Duodenal mucosa (tissue), 2 donors: Measurements from ENCODE around the gene CCDC33.

Source experiments
- H3K27ac ChIP-seq: one replicate; pipeline ENCODE4 v1.7.0; 2013; ENCODE audit warnings: low read depth, low read length
- H3K27me3 ChIP-seq, 2 donors: one replicate each; pipeline ENCODE4 v1.7.0; 2013; ENCODE audit warnings: low read length in 2 of 2, control low read depth in 1 of 2; ENCODE audit not compliant: insufficient read depth in 2 of 2, control insufficient read depth in 1 of 2
- H3K36me3 ChIP-seq, 2 donors: one replicate each; pipeline ENCODE4 v1.7.0; 2013; ENCODE audit warnings: low read length in 2 of 2, control low read depth in 1 of 2; ENCODE audit not compliant: insufficient read depth in 2 of 2, control insufficient read depth in 1 of 2
- H3K4me1 ChIP-seq, 2 donors: one replicate each; pipeline ENCODE4 v1.7.0; 2013; ENCODE audit warnings: low read length in 2 of 2, control low read depth in 1 of 2; ENCODE audit not compliant: insufficient read depth in 2 of 2, control insufficient read depth in 1 of 2
- H3K4me3 ChIP-seq, 2 donors: one replicate each; pipeline ENCODE4 v1.7.0; 2013; ENCODE audit warnings: low read length in 2 of 2, low read depth in 1 of 2
- H3K9ac ChIP-seq, 2 donors: one replicate each; pipeline ENCODE4 v1.7.0; 2013; ENCODE audit warnings: low read length in 2 of 2, low read depth in 1 of 2
- H3K9me3 ChIP-seq, 2 donors: one replicate each; pipeline ENCODE4 v1.7.0; 2013; ENCODE audit warnings: low read length in 2 of 2, control low read depth in 1 of 2; ENCODE audit not compliant: control insufficient read depth in 1 of 2

The CCDC33 gene

DNA sequence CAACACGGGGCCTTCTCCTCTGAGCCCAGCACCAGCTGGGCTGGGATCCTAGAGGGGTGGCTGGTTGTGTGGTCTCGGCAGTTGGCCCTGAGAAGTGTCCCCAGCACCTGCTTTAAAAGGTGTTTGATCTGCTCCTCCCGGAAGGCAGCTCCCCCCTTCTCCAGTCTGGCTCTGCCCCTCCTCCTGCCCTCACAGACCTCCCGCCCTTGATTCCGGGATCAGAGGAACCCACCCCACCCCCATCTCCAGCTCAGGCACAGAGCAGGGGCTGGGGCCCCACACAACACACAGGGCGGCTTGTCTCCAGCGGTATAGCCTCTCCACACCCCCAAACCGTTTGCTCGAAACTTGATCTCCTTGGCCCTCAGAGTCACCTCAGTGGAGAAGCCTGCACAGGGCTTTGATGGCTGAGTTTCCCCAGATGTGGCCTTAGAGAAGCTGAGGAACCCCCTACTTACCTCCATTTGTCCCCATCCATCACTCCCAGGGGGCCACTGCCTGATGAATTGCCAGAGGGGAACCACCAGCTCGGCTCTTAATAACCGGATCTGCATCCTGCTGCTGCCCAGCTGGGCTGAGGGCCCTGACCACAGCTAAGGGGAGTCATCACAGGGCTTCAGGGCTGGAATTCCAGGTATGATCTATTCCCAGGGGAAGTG, 27.1 kb upstream of the CCDC33 start:
- Histone ChIP-seq H3K27ac (no peak overlapping the region), H3K27me3 (peaks cover 0 to 5% of the 10 kb centered on the region in 2 donors), H3K9ac (no peak overlapping the region), H3K4me1 (no peaks in the 10 kb centered on the region), H3K36me3 (no peaks in the 10 kb centered on the region), H3K9me3 (no peaks in the 10 kb centered on the region), H3K4me3 (no peak overlapping the region)

DNA sequence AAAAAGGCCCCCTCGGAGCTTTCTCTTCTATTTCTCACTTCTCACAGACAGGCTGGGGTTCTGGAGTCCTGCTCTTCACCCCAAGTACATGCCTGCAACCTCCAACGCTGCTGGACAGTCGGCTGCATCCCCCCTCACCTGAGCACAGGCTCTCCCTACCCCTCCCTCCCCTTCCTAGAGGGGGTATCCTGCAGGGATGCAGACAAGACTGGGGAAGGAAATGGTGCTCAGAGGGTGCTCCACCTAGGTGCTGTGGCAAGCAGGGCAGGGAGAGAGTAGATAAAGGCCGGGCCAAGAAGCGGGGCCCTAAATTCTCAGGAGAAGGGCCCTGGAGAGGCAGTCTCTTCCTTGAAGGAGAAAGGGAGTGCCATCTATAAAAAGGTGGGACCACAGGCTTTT, 26.6 kb upstream of the CCDC33 start:
- Histone ChIP-seq H3K4me3 (no peak overlapping the region), H3K27ac (no peak overlapping the region), H3K27me3 (peaks cover 0 to 5% of the 10 kb centered on the region in 2 donors), H3K4me1 (no peaks in the 10 kb centered on the region), H3K36me3 (no peaks in the 10 kb centered on the region), H3K9me3 (no peaks in the 10 kb centered on the region), H3K9ac (no peak overlapping the region)

DNA sequence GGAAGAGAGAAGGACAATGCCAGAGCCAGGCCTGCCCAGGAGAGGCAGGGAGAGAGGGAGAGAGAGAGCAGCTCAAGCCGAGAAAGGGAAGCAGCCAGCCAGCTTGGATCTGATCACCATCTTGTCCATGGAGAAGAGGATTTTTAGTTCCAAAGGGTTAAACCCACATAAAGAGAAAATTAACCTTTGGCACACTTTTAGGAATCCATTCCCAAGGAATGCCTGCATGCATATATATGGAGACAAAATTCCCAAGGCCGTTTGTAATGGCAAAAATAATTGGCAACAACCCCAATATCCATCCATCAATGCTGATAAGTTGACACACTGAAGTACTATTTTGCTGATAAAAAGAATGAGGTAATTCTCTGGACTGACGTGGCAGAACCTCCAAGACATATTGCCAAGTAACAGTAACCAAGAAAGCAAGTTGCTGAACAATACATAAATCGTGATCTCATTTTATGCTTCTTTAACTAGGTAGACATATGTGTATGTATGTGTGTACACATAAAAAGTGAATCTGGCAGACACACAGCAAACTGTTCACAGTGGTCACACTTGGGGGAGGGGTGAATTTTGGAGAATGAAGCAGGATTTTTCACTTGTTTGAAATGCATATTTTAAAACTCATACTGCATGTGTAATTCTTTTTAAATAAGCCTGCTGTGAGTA, 26.0 kb upstream of the CCDC33 start:
- Histone ChIP-seq H3K9ac (no peak overlapping the region), H3K4me1 (no peaks in the 10 kb centered on the region), H3K4me3 (no peak overlapping the region), H3K9me3 (no peaks in the 10 kb centered on the region), H3K27me3 (peaks cover 0 to 5% of the 10 kb centered on the region in 2 donors), H3K36me3 (no peaks in the 10 kb centered on the region), H3K27ac (no peak overlapping the region)

DNA sequence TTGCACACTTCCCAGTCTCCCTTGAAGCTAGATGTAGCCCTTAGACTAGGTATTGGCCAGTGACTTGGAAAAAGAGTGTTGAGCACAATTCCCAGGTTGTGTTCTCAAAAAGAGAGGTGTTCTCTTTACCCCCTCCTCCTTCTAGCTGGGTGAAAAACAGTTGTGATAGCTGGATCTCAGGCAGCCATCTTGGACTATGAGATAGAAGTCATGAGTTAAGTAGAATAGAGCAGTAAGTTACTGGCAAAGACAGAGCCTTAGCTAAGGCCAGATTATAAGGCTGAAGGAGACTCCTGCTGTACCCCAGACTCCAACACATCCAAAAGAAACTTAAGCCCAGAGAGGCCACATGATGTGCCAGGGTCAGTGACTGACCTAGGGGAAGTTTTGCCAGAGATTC, 25.4 kb upstream of the CCDC33 start:
- Histone ChIP-seq H3K27me3 (peaks cover 0 to 5% of the 10 kb centered on the region in 2 donors), H3K4me3 (no peak overlapping the region), H3K9me3 (no peaks in the 10 kb centered on the region), H3K9ac (no peak overlapping the region), H3K27ac (no peak overlapping the region), H3K4me1 (no peaks in the 10 kb centered on the region), H3K36me3 (no peaks in the 10 kb centered on the region)

DNA sequence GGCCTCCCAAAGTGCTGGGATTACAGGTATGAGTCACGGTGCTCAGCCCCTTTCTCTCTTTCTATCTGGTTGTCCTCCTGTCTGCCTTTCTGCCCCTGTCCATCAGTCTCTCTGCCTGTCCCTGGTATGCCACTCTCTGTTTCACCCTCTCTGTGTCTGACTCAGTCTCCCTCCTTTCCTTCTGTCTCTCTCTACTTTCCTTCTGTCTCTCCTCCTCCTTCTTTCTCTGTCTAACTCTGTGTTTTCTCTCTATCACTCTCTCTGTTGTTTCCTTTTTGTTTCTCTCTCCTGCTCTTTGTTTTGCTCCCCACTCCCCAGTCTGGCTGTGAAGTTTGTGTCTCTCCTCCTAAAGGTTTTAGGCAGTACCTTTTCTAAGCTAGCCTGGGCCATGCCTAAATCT, 24.5 kb upstream of the CCDC33 start:
- Histone ChIP-seq H3K36me3 (no peaks in the 10 kb centered on the region), H3K27ac (no peak overlapping the region), H3K9me3 (no peaks in the 10 kb centered on the region), H3K27me3 (peaks cover 0 to 5% of the 10 kb centered on the region in 2 donors), H3K9ac (no peak overlapping the region), H3K4me3 (no peak overlapping the region), H3K4me1 (no peaks in the 10 kb centered on the region)

DNA sequence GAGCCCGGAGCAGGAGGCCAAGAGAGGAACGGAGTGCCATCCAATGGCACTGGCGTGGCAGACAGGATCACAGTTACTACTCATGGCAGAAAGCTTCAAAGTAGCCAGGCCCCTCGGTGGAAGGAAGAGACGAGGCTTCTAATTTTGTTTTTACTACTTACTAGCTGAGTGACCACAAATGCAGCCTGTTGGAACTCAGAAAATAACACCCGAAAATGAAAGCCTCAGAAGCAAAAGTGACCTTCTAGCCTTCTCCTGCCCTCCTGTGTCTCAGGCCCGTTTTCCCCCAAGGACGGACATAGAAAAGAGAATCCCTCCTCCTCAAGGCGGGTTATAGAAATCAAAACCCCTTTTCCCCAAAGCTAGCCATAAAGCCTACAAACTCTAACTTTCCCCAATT, 23.6 kb upstream of the CCDC33 start:
- Histone ChIP-seq H3K27ac (no peak overlapping the region), H3K4me3 (no peak overlapping the region), H3K4me1 (no peaks in the 10 kb centered on the region), H3K9ac (no peak overlapping the region), H3K27me3 (peaks cover 0 to 3% of the 10 kb centered on the region in 2 donors), H3K36me3 (no peaks in the 10 kb centered on the region), H3K9me3 (no peaks in the 10 kb centered on the region)

DNA sequence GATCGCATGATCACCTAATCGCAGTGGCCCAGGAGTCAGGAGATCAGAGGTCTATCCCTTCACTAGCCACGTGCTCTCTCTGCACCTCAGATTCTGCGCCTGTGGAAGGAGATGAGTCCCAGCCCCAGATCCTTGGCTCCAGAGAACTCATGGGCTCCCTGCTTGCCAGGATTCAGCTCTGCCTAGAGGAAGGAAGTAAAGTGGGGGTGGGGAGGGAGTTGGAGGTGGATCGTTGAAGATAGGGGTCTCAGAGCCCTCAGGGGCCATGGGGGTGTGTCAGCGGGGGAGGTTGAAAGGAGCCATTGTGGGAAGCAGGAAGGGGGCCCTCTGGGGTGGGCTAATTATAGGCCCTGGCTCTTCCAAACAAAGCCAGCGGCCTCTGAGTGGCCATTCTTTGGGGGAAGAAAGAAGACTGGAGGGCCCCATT, 22.3 kb upstream of the CCDC33 start:
- Histone ChIP-seq H3K9ac (no peak overlapping the region), H3K27ac (no peak overlapping the region), H3K9me3 (no peaks in the 10 kb centered on the region), H3K4me1 (no peaks in the 10 kb centered on the region), H3K4me3 (no peak overlapping the region), H3K36me3 (no peaks in the 10 kb centered on the region), H3K27me3 (no peaks in the 10 kb centered on the region)

DNA sequence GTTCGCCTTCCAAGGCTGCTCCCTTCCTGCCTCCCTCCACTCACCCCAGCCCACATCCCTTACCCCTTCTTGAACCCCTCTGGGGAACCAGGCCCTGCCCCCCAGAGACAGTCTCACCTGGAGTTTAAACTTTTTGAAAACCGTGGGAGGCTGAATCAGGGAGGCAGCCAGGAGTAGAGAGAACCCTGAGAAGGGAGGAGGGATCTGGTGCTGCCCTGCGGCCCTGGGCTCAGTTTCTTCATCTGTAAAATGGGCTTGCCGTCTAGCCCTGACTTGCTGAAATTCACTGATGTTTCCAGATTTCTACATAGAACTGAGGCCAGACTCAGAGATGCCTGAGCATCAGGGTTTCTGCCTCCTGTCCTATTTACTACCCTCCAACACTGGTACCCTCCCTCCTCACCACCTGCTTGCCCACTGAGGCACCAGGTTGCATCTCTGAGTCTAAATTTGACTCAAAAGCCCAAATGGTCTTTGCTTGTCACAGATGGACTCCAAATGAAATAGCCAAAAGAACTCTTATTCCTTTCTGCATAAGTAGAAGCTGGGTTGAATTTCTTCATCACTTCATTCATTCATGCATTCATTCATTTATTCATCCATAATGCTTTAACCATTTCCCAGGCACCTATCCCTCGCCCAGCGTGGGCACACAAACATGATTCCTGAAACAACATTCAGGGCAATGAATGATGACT, 21.7 kb upstream of the CCDC33 start:
- H3K4me3 ChIP-seq = no peak overlapping the region
- H3K27me3 ChIP-seq = no peaks in the 10 kb centered on the region
- H3K4me1 ChIP-seq = no peaks in the 10 kb centered on the region
- no peaks in the 10 kb centered on the region for H3K9me3 ChIP-seq
- H3K9ac ChIP-seq = no peak overlapping the region
- no peaks in the 10 kb centered on the region for H3K36me3 ChIP-seq
- no peak overlapping the region for H3K27ac ChIP-seq

DNA sequence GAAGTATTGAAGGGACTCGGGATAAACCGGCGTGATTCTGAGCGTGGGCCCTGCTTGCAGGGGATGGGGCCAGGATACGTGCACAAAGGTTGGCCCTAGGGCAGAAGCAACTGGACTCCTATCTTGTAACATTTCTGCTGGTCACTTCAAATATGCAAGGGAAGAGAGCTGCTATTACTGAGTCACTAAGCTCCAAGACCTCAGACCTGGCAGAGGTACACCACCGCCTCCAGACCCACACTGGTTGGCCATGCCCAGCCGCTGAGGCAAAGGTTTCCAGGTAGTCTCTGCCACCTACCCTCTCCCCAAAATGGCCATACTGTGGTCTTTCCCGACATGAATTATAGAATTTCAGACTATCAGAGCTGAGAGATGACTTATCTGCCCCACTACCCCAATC, 20.2 kb upstream of the CCDC33 start:
- H3K36me3 ChIP-seq = no peaks in the 10 kb centered on the region
- H3K9ac ChIP-seq = no peak overlapping the region
- peaks cover 0 to 10% of the 10 kb centered on the region in 2 donors for H3K27me3 ChIP-seq
- no peaks in the 10 kb centered on the region for H3K9me3 ChIP-seq
- H3K4me3 ChIP-seq = no peak overlapping the region
- no peaks in the 10 kb centered on the region for H3K4me1 ChIP-seq
- H3K27ac ChIP-seq = no peak overlapping the region

DNA sequence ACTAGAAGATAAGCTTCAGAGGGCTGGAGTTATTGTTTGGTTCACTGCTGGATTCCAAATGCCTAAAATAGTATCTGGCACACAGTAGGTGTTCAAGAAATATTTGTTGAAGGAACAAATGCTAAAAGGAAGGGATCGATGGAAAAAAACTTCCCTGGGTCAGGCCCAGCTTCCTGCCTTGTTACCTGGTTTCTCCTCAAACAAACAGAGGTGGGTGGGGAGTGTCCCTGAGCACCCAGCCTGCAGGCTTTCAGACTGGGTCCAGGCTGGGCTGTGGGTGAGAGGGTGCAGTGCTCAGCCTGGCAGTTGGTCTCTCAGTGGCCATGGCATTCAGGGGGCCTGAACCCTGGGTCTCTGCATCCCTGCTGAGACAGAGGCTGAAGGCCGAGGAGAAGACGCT, 19.2 kb upstream of the CCDC33 start:
- Histone ChIP-seq H3K9me3 (no peaks in the 10 kb centered on the region), H3K9ac (no peak overlapping the region), H3K4me3 (no peak overlapping the region), H3K36me3 (no peaks in the 10 kb centered on the region), H3K27ac (no peak overlapping the region), H3K4me1 (no peaks in the 10 kb centered on the region), H3K27me3 (peaks cover 5 to 17% of the 10 kb centered on the region in 2 donors)
